AG09319 (cell line): Measurements from ENCODE around the gene SNX25.
A peak's percentile ranks its signal among the peaks of the same experiment; 100 is the strongest.

Source experiments
- DNase-seq: peaks from one replicate; pipeline ENCODE4 v3.0.0-alpha.2; 2010; ENCODE audit warnings: low read depth; ENCODE audit errors: extremely low read depth
- TF ChIP-seq, protein P1 (sequence below): IDR thresholded peaks from 2 replicates; pipeline ENCODE4 v1.5.1; 2011; ENCODE audit warnings: low read depth, mild to moderate bottlenecking, inconsistent platforms, low read length, moderate library complexity

The SNX25 gene

DNA sequence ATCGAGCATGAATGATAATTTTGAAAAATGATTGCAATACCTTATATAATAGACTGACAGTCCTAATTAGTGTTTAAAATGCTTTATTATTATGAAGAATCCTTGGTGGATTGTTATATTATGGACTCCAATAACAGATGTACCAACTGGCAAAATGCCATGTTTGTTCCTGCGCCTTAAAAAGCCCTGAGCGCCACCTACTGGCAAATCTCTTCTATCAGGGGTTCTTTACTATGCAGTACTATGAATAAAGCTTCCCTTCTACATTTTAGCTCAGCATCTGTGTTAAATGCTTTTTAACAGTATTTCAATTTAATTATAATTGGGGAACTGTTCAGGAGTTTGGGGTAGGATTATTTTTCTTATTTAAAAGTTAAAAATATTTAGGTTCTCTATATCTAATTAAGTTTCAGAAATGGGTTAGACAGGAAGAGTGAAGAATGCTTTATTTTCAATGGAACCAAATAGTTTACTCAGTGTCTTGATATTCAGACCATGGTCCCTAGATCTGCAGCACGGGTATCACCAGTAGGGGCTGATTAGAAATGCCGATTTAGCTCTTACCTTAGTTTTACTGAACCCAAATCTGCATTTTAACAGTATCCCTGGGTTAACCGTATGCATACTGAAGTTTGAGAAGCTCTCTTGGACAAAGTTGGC, 25.6 kb upstream of the SNX25 start:
- DNase-seq: peak; percentile 82

DNA sequence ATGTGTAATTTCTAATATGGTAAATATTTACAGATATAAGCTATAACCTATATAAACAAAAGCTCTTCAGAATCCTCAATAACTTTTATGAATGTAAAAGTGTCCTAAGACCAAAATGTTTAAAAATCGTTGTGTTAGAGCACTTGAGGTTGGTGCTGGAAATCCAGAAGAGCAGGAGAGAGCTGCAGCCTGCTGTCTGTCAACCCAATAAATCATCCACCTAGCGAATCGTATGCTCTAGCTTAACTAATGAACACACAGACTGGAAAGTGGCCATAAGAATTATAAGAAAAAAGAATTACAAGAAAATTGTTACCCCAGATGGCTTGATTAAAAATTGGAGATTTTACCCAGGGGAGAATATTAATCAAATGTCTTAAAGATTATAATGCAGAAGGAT, 22.6 kb upstream of the SNX25 start:
- TF ChIP-seq, protein P1, sequence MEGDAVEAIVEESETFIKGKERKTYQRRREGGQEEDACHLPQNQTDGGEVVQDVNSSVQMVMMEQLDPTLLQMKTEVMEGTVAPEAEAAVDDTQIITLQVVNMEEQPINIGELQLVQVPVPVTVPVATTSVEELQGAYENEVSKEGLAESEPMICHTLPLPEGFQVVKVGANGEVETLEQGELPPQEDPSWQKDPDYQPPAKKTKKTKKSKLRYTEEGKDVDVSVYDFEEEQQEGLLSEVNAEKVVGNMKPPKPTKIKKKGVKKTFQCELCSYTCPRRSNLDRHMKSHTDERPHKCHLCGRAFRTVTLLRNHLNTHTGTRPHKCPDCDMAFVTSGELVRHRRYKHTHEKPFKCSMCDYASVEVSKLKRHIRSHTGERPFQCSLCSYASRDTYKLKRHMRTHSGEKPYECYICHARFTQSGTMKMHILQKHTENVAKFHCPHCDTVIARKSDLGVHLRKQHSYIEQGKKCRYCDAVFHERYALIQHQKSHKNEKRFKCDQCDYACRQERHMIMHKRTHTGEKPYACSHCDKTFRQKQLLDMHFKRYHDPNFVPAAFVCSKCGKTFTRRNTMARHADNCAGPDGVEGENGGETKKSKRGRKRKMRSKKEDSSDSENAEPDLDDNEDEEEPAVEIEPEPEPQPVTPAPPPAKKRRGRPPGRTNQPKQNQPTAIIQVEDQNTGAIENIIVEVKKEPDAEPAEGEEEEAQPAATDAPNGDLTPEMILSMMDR: no peak
- DNase-seq: no peak

More for the DNA sequence above, 25.6 kb upstream of the SNX25 start:
- TF ChIP-seq, protein P1: peak; percentile 83

DNA sequence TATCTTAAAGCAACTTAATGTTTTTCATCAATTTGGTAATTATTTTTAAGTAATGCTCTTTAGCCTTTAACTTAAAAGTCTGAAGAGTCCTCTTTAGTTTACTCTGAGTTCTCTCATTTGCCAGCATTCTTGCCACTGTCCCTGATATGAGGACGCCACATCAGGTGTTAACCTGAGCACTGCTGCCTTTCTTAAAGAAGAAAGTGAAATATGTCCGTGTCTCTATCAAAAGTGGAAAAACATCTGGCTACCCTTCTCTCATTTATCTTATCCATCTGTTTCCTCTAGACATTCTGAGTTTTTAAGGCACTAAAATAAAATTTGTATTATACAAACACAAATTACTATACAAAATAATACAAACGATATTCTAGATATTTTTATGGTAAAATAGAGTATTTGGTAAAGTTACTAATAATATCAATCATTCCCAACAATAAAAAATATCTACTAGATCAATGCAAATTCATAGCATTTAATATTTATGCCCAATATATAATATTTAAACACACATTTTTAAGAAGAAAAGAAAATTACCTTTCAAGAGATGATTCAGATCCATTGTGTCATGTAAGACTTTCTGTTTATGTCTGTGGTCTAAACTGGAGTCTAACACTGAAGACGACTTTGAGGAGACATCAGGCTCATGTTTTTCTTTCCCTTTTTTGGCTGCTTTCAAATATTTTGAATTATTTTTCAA, 19.6 kb upstream of the SNX25 start:
- TF ChIP-seq, protein P1: no peak
- no peak for DNase-seq

DNA sequence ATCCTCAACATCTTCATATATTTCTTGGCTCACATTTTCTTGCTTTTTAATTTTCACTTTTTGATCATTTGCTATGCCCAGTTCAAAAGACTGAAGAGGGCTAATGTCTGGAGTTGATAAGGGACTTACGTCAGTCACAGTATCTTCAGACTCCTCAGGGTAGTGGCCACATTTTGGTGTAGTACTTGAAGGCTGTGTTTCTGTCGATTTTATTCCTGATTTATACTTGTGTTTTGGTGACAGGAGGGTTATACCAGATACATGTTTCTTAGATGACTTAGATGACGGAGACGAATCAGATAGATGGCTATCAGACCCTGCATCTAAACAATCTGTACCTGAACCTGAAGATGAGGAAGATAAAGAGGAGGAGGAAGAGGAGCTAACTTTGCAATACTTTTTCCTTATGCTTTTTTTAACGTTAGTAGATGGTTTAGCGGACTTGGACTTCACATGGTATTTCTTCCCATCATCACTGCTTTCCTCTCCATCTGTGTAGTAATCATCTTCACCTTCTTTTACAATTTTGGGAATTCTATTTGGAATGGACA, 19.0 kb upstream of the SNX25 start:
- DNase-seq: no peak
- TF ChIP-seq, protein P1: no peak

DNA sequence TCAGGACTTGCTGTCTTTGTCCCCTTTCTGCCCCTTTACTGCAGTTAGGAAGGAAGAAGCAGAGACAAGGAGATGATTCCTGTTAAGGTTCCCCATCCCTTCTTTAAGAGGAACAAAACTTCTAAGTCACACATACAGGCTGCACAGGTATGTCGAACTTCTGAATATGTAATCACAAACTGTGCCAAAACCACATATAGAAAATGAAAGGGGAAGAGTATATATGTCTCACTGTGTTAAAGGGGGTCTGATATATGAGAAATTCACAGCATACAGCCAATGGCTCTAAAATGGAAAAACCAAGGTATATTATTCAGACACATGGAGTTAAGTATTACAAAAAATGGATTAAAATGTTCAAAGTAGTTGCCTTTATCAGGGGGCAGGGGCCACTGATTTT, 17.3 kb upstream of the SNX25 start:
- TF ChIP-seq, protein P1: no peak
- no peak for DNase-seq

DNA sequence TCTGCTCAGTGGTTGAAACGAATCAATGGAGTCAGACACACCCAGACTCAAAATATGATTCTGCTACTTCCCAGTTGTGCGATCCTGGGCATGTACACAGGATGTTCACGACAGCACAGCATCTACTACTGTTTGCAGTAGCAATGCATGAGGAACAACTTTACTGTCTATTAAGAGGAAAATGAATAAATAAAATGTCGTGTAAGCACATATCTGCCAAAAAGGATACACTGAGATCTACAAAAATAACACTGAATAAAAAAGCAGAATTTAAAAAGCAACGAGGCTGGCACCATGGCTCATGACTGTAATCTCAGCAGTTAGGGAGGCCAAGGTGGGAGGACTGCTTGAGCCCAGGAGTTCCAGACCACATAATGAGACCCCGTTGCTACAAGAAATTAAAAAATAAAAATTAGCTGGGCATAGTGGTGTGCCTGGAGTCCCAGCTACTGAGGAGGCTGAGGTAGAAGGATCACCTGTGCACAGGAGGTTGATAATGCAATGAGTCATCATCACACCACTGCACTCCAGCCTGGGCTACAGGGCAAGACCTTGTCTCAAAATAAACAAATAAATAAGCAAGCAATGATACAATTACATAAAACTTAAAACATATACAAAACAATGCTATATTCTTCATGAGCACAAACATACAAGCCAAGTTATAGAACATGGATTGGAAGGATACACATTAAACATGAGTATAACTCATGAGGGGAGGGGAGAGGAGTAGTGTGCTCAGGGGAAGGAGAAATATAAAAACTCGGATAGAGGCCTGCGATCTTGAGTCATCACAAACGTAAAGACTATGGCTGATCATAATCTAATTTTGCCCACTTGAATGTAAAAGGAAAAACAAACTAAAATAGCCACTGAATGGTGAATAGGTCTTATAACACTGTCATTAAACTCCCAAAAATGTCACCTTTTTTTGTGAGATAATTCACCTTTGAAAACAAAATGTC, 14.2 kb upstream of the SNX25 start:
- TF ChIP-seq, protein P1: no peak
- no peak for DNase-seq
